ENCODE data around the gene AP5S1. TPM values are rescaled to one million over a fixed set of nuclear protein-coding genes. Genes with fewer than 3 reads are reported as not detected.

The AP5S1 gene
- total and polyA plus RNA-seq, 10 of the 15 experiments (the other 5 are each of a cell fraction or from before 2014, with no cell fraction given), result 3.8 to 13.2 (median 7.8) TPM

- TF ChIP-seq, protein P1, sequence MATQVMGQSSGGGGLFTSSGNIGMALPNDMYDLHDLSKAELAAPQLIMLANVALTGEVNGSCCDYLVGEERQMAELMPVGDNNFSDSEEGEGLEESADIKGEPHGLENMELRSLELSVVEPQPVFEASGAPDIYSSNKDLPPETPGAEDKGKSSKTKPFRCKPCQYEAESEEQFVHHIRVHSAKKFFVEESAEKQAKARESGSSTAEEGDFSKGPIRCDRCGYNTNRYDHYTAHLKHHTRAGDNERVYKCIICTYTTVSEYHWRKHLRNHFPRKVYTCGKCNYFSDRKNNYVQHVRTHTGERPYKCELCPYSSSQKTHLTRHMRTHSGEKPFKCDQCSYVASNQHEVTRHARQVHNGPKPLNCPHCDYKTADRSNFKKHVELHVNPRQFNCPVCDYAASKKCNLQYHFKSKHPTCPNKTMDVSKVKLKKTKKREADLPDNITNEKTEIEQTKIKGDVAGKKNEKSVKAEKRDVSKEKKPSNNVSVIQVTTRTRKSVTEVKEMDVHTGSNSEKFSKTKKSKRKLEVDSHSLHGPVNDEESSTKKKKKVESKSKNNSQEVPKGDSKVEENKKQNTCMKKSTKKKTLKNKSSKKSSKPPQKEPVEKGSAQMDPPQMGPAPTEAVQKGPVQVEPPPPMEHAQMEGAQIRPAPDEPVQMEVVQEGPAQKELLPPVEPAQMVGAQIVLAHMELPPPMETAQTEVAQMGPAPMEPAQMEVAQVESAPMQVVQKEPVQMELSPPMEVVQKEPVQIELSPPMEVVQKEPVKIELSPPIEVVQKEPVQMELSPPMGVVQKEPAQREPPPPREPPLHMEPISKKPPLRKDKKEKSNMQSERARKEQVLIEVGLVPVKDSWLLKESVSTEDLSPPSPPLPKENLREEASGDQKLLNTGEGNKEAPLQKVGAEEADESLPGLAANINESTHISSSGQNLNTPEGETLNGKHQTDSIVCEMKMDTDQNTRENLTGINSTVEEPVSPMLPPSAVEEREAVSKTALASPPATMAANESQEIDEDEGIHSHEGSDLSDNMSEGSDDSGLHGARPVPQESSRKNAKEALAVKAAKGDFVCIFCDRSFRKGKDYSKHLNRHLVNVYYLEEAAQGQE (IDR thresholded peaks at IDR 0.05; ENCODE audit: low read depth, low read length), result no peak
These were observed 17.1 kb upstream of the AP5S1 start (continued) for GRCh38 chr20:3803289-3803688.

DNA sequence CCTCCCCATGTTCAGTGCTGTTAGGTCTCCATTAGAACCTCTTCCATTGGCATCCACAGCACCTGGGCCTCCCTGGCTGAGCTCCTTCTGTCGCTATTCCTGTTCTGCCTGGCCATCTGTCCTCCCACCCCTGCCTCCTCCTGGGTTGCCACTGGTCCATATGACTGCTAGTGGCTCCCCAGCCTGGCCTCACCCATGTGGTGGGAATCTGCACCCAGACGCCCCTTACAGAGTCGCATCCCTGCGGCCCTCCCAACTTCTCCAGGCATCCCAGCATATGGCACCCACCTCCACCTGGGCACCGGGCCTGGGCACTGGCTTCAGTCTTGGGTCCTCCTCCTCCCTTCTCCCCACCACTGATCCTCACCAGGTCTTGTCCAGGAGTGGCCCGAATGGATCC is 16.5 kb upstream of the AP5S1 start:
- Histone ChIP-seq H4K20me1 (ENCODE audit: control insufficient read depth, insufficient read depth) (no peaks in the 10 kb centered on the region), H3K9me3 (replicated peaks; ENCODE audit: control insufficient read depth, insufficient read depth, low read length) (no peaks in the 10 kb centered on the region), H3K27ac (ENCODE audit: control insufficient read depth, insufficient read depth) (no peak overlapping the region), H3K9ac (ENCODE audit: control insufficient read depth, insufficient read depth, low read length) (no peak overlapping the region), H3K36me3 (ENCODE audit: control insufficient read depth in 2 of 2, insufficient read depth in 2 of 2, low read length in 1 of 2) (peaks cover 23 to 28% of the 10 kb centered on the region in 2 experiments), H3K27me3 (replicated peaks in 1 of 2; ENCODE audit: control insufficient read depth in 2 of 2, insufficient read depth in 2 of 2, low read length in 1 of 2) (no peaks in the 10 kb centered on the region), H3K4me3 (no peak overlapping the region), H3K4me2 (ENCODE audit: control insufficient read depth, insufficient read depth) (no peak overlapping the region), H2AFZ (ENCODE audit: control insufficient read depth, low read depth, low read length) (no peak overlapping the region), H3K4me1 (ENCODE audit: control insufficient read depth, insufficient read depth, low read length) (peaks cover 26% of the 10 kb centered on the region), H3K79me2 (ENCODE audit: control insufficient read depth, insufficient read depth, low read length) (peaks cover 5% of the 10 kb centered on the region)
- no TSS peak for BruUV-seq (replicated peaks)
- intact Hi-C loops (cut with micrococcal nuclease; ENCODE audit: unreplicated experiment), result no loop called here
- in situ Hi-C loops (cut with MboI), result no loop called here
- no peak for ATAC-seq
- RAD21 ChIA-PET (ENCODE audit: unreplicated experiment), result no interaction called here
- FAIRE-seq, result no peak
- POLR2A ChIA-PET, result no interaction called here
- CTCF ChIA-PET, result no interaction called here
- no peak for TF ChIP-seq EZH2 (IDR thresholded peaks at IDR 0.05; ENCODE audit: borderline replicate concordance, control insufficient read depth, low read depth, low read length)
- no peak for TF ChIP-seq HDGF (IDR thresholded peaks at IDR 0.05)
- TF ChIP-seq ZNF592 (IDR thresholded peaks at IDR 0.05), result no peak
- no peak for DNase-seq (ENCODE audit: low read depth, low spot score)
- SMC1A ChIA-PET (ENCODE audit: uncharacterized antibody, unreplicated experiment), result no interaction called here
- 92% methylated on average over 6 of the region's 6 CpGs for WGBS (ENCODE audit: insufficient coverage, insufficient replicate concordance, low lambda C conversion rate, missing lambda C conversion rate)
